ENCODE results near the gene TICAM1.

GRCh38 chr19:4816202-4816949, 15.1 kb downstream of the TICAM1 start:
- TF ChIP-seq, protein P1, sequence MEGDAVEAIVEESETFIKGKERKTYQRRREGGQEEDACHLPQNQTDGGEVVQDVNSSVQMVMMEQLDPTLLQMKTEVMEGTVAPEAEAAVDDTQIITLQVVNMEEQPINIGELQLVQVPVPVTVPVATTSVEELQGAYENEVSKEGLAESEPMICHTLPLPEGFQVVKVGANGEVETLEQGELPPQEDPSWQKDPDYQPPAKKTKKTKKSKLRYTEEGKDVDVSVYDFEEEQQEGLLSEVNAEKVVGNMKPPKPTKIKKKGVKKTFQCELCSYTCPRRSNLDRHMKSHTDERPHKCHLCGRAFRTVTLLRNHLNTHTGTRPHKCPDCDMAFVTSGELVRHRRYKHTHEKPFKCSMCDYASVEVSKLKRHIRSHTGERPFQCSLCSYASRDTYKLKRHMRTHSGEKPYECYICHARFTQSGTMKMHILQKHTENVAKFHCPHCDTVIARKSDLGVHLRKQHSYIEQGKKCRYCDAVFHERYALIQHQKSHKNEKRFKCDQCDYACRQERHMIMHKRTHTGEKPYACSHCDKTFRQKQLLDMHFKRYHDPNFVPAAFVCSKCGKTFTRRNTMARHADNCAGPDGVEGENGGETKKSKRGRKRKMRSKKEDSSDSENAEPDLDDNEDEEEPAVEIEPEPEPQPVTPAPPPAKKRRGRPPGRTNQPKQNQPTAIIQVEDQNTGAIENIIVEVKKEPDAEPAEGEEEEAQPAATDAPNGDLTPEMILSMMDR (IDR thresholded peaks at IDR 0.05) = no peak
- TF ChIP-seq POLR2A (IDR thresholded peaks at IDR 0.05) (no peak), POLR2AphosphoS5 (IDR thresholded peaks at IDR 0.05) (no peak)

All from stomach (tissue), 4 donors.